Thoracic aorta (tissue), 2 donors: ENCODE measurements around the gene CCDC92. TPM values are rescaled to one million over a fixed set of nuclear protein-coding genes. Genes with fewer than 3 reads are reported as not detected.

Experiments
- ATAC-seq: fragments of 150-250 bp; one replicate; pipeline ENCODE4 v1.8.0; 2017; ENCODE audit warnings: low read depth; ENCODE audit not compliant: insufficient number of reproducible peaks, low FRiP score
- DNase-seq: peaks from one replicate; pipeline ENCODE4 v3.0.0-alpha.2; 2020; ENCODE audit warnings: low spot score
- H3K27ac ChIP-seq, 2 donors: fragments of 200-600 bp; sonication (generic); 1 replicate in 1 of 2; 2 replicates in 1 of 2; pipeline ENCODE4 v1.5.1; 2016; ENCODE audit warnings: mild to moderate bottlenecking in 2 of 2, moderate library complexity in 2 of 2
- H3K27me3 ChIP-seq: fragments of 200-600 bp; sonication (generic); replicated peaks from 2 replicates; pipeline ENCODE4 v1.6.0; 2016; ENCODE audit warnings: mild to moderate bottlenecking; ENCODE audit not compliant: insufficient read depth
- H3K36me3 ChIP-seq: fragments of 200-600 bp; sonication (generic); one replicate; pipeline ENCODE4 v1.5.1; 2016
- H3K4me1 ChIP-seq, 2 donors: fragments of 200-600 bp; sonication (generic); 1 replicate in 1 of 2; 2 replicates in 1 of 2; pipeline versions ENCODE4 v1.5.1 to v1.6.0; 2016; ENCODE audit warnings: low read depth in 2 of 2, mild to moderate bottlenecking in 1 of 2; ENCODE audit not compliant: control insufficient read depth in 1 of 2
- H3K4me3 ChIP-seq: fragments of 200-600 bp; sonication (generic); 2 replicates; pipeline ENCODE4 v1.5.1; 2016; ENCODE audit warnings: mild to moderate bottlenecking
- H3K9me3 ChIP-seq: fragments of 200-600 bp; sonication (generic); 2 replicates; pipeline ENCODE4 v1.5.1; 2016
- CTCF ChIP-seq: fragments of 200-600 bp; sonication (generic); IDR thresholded peaks from one replicate; pipeline ENCODE4 v1.5.1; 2019; ENCODE audit warnings: antibody characterized with exemption
- total RNA-seq, 2 donors: library from RNA; depleted of rRNA; stranded (reverse); fragments of >200 nt; gene quantifications; one replicate each; pipeline versions ENCODE4 v1.1.0 to v1.2.3, GENCODE V29; 2016

The CCDC92 gene
- total RNA-seq, 2 donors from 2014 or later, result 34.4 to 58.9 TPM

- peaks cover 0 to 6% of the 10 kb centered on the region in 2 donors for H3K4me1 ChIP-seq
- no peak overlapping the region for H3K27ac ChIP-seq
- no peak for TF ChIP-seq CTCF
- DNase-seq (no peak), ATAC-seq (no peak)
- H3K9me3 ChIP-seq, result no peaks in the 10 kb centered on the region
- peaks cover 4% of the 10 kb centered on the region for H3K36me3 ChIP-seq
- no peaks in the 10 kb centered on the region for H3K27me3 ChIP-seq
- H3K4me3 ChIP-seq, result no peak overlapping the region
Observed at GRCh38 chr12:123986374-123986965, 13.8 kb upstream of the CCDC92 start.

GRCh38 chr12:123984903-123985302 is 12.3 kb upstream of the CCDC92 start:
- ATAC-seq (no peak), DNase-seq (no peak)
- Histone ChIP-seq H3K4me1 (peaks cover 0 to 6% of the 10 kb centered on the region in 2 donors), H3K36me3 (no peaks in the 10 kb centered on the region), H3K9me3 (no peaks in the 10 kb centered on the region), H3K27me3 (no peaks in the 10 kb centered on the region), H3K27ac (no peak overlapping the region), H3K4me3 (no peak overlapping the region)
- no peak for TF ChIP-seq CTCF

GRCh38 chr12:123983822-123984485 is 11.3 kb upstream of the CCDC92 start:
- Histone ChIP-seq H3K9me3 (no peaks in the 10 kb centered on the region), H3K27ac (no peak overlapping the region), H3K4me1 (peaks cover 0 to 6% of the 10 kb centered on the region in 2 donors), H3K4me3 (no peak overlapping the region), H3K27me3 (no peaks in the 10 kb centered on the region), H3K36me3 (no peaks in the 10 kb centered on the region)
- TF ChIP-seq CTCF, result peak; percentile 61
- no peak for DNase-seq
- no peak for ATAC-seq

GRCh38 chr12:123982269-123982668 is 9.6 kb upstream of the CCDC92 start:
- H3K4me3 ChIP-seq, result no peak overlapping the region
- H3K9me3 ChIP-seq, result no peaks in the 10 kb centered on the region
- peaks cover 0 to 6% of the 10 kb centered on the region in 2 donors for H3K4me1 ChIP-seq
- no peaks in the 10 kb centered on the region for H3K27me3 ChIP-seq
- no peak for TF ChIP-seq CTCF
- ATAC-seq (no peak), DNase-seq (no peak)
- H3K27ac ChIP-seq, result no peak overlapping the region
- H3K36me3 ChIP-seq, result no peaks in the 10 kb centered on the region

- peaks cover 0 to 3% of the 10 kb centered on the region in 2 donors for H3K4me1 ChIP-seq
- H3K36me3 ChIP-seq, result peaks cover 4% of the 10 kb centered on the region
- H3K27ac ChIP-seq, result no peak overlapping the region
- no peaks in the 10 kb centered on the region for H3K27me3 ChIP-seq
- DNase-seq (no peak), ATAC-seq (no peak)
- no peaks in the 10 kb centered on the region for H3K9me3 ChIP-seq
- no peak for TF ChIP-seq CTCF
- no peak overlapping the region for H3K4me3 ChIP-seq
Observed at GRCh38 chr12:123979566-123979965, 6.9 kb upstream of the CCDC92 start.
